ENCODE measurements around the gene CENPI.

Gene CENPI

DNA sequence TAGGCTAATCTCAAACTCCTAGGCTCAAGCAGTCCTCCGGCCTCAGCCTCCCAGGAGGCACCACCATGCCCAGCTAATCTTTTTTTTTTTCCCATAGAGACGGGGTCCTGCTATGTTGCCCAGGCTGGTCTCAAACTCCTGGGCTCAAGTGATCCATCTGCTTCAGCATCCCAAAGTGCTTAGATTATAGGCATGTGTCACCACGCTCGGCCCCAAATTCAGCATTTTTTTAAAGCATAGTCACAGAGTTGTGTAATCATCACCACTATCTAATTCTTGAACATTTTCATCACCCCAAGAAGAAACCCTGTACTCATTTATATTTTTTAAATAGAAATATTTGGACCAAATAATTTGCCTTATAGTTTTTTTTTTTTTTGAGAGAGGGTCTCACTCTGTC, 10.3 kb downstream of the CENPI start:
- H3K9me3 Mint-ChIP-seq: no peaks in the 10 kb centered on the region
- no peaks in the 10 kb centered on the region for H3K4me1 Mint-ChIP-seq

DNA sequence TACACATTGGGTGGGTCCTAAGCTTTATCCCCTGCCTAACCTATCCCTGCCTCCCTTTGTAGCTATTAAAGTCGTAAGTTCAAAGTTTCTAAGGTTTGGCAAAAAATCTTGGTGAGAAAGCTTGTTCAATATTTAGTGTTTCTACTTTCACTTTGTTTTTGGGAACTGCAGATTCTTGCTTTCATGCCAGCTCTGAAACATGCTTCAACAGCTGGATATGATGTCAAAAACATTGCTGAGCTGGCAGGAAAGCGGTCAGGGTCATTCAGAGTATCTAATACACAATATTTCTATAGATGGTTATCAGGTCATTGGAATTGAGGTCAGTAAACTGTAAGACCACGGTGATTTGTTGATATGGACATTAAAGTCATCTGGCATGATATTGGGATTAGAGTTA, 19.7 kb downstream of the CENPI start:
- DNase-seq (no peak), ATAC-seq (no peak)
- Mint-ChIP-seq H3K9me3 (no peaks in the 10 kb centered on the region), H3K4me1 (no peaks in the 10 kb centered on the region), H3K4me3 (no peak overlapping the region), H3K27ac (no peak overlapping the region), H3K27me3 (no peaks in the 10 kb centered on the region), H3K36me3 (ENCODE audit: low read depth) (peaks cover 17% of the 10 kb centered on the region)

More for the DNA sequence above, 10.3 kb downstream of the CENPI start:
- DNase-seq (no peak), ATAC-seq (no peak)
- H3K4me3 Mint-ChIP-seq: no peak overlapping the region
- no peaks in the 10 kb centered on the region for H3K27me3 Mint-ChIP-seq
- peaks cover 11% of the 10 kb centered on the region for H3K36me3 Mint-ChIP-seq (ENCODE audit: low read depth)
- no peak overlapping the region for H3K27ac Mint-ChIP-seq

DNA sequence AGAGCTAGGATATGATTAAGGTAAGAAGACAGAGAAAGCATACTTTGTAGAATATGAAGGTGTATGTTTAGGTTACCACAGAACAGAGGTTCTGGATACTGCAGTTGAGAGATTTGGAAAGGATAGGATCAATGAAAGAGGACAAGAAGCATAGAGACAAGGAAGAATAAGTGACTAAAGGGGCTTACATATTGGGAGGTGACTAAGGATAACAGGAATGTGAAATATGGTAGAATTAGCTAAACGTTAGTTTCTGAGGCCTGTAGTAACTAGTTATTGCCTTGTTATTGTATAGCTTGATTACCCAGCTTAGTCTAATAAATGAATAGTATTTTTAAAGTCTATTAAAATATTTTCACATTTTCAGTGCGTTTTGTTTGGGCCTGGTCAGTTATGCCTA, 38.2 kb downstream of the CENPI start:
- Mint-ChIP-seq H3K4me3 (no peak overlapping the region), H3K36me3 (ENCODE audit: low read depth) (peaks cover 39% of the 10 kb centered on the region), H3K27ac (no peak overlapping the region)

More for the DNA sequence above, 38.2 kb downstream of the CENPI start:
- Mint-ChIP-seq H3K4me1 (no peaks in the 10 kb centered on the region), H3K27me3 (no peaks in the 10 kb centered on the region), H3K9me3 (no peaks in the 10 kb centered on the region)
- DNase-seq (no peak), ATAC-seq (no peak)

Data from activated naive CD8-positive, alpha-beta T cell treated with anti-CD3 and anti-CD28 coated beads, Interleukin-2, amount 50 U/mL, for 24 hours (primary cell).